T-helper 1 cell treated with Interleukin-12 subunit alpha and Interleukin-12 subunit beta and Interleukin-4 antibody, amounts not matched to agents 30 ng/mL and 1 ng/mL, for 36 hours (primary cell): Measurements from ENCODE around the gene CD58. TPM values are rescaled to one million over a fixed set of nuclear protein-coding genes. Genes with fewer than 3 reads are reported as not detected.
"Not testable (repeated sequence)": the region's sequence is repeated elsewhere in the genome, so short reads cannot be mapped to it uniquely, and the experiment has no call there.

ENCODE experiments used
- intact Hi-C: fragments of 100-400 bp; cut with micrococcal nuclease; formaldehyde crosslinking; loops from one replicate; pipeline ENCODE4 v1.15.1; 2024
- total RNA-seq: library from RNA; stranded (reverse); gene quantifications from 2 replicates; pipeline ENCODE4 v1.2.3, GENCODE V29; 2022

The CD58 gene, protein sequence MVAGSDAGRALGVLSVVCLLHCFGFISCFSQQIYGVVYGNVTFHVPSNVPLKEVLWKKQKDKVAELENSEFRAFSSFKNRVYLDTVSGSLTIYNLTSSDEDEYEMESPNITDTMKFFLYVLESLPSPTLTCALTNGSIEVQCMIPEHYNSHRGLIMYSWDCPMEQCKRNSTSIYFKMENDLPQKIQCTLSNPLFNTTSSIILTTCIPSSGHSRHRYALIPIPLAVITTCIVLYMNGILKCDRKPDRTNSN
- total RNA-seq: 57.4 and 60.8 TPM in 2 replicates

- intact Hi-C loops: loop anchor here (1.0 to 10.0 kb wide), 15 partner anchors 14 to 1094 kb away; partner anchors contain the start of genes ATP1A1, CD101, CD2 and TENT5C
These were observed at the start of gene CD58 for GRCh38 chr1:116570358-116571214. CD58 (minus strand) TSS chr1:116571026; CDS start chr1:116570972, 54 bp downstream.

DNA sequence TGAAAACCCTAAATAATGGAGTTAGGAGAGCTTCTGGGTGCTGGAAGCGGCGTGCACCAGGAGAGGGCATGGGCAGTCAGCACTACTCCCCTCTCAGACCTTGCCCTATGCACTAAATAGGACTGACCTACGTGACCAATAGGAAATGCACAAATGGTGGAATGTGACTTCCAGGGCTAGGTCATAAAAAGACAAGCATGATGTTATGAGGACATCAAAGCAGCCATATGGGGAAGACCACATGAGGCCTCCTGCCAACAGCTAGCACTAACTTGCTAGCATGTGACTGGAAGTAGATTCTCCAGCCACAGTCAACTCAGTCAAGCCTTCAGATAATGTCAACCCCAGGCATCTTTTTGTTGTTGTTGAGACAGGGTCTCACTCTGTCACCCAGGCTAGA, 49.6 kb upstream of the CD58 start:
- intact Hi-C loops: not testable (repeated sequence)

DNA sequence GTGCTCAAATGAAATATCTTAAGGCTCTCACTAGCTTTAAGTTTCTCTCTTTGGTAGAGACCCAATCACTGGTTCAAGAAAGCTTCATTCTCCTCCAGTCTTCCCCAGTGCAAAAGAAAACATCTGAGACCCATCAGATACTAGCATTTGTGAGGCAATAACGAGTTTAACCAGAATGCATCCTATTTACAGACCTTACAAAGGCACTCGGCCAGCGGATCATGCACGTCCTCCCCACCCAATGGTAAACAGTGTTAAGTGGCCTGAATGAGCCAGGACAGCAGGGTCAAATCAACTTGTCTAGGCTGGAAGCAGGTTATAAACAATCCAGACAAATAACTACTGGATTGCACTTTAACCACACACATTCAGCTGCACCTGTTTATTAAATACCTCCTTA, 48.3 kb upstream of the CD58 start:
- intact Hi-C loops: not testable (repeated sequence)

- intact Hi-C loops: not testable (repeated sequence)
These were observed 47.0 kb upstream of the CD58 start for GRCh38 chr1:116617808-116618207.

DNA sequence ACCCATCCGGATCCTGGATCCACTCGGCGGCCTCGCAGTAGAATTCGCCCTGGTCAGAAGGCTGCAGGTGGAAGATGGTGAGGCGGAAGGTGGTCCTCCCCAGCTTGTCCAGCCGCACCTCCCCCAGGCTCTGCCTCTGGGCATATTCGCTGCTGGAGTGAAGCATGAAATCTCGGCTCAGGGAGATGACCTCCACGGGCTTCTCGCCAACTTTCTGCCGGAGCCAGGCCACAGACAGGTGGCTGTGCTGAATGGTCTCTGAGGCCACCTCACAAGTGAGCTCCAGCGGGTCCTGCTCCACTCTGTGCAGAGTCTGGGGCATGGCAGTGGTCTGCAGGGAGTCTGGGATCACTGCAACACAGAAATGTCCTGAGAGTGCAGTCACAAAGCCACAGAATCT, 43.0 kb upstream of the CD58 start:
- intact Hi-C loops: not testable (repeated sequence)

- intact Hi-C loops: not testable (repeated sequence)
These were observed 39.1 kb upstream of the CD58 start for GRCh38 chr1:116609801-116610371.

DNA sequence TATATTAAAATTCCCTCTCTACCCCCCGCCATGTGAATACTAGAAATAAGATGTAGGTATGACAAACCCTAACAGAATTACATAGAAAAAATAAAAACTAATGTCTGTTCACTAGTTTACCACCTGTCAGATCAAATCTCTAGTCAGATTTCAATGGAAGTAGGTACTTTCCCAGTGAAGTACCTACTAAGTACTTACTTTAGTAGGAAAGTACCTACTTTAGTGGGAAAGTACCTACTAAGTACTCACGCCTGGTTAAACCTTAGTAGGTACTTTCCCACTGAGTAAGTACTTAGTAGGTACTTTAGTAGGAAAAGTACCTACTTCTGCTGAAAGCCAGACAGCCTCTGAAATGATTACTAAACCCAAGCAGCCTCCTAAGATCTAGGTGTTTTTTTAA, 38.0 kb upstream of the CD58 start:
- intact Hi-C loops: not testable (repeated sequence)

DNA sequence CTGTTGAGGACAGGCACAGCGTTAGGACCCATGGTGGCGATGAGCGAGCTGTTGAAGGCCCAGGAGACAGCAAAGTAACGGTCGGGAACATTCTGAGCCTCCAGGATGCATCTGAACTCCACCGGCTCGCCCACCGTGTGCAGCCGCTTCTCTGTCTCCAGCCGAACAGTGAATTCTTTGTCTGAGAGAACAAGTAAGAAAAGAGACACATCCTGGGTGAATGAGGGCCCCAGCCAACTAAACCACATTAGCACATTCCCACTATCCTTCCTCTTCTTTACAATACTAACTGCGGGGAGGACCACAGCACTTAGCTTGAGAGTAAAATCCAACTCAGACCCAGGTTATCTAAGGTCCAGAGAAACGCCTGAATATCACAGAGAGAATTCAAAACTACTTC, 37.3 kb upstream of the CD58 start:
- intact Hi-C loops: not testable (repeated sequence)

GRCh38 chr1:116607463-116607862, 36.6 kb upstream of the CD58 start:
- intact Hi-C loops: not testable (repeated sequence)

- intact Hi-C loops: not testable (repeated sequence)
These were observed 35.2 kb upstream of the CD58 start for GRCh38 chr1:116606067-116606466.

GRCh38 chr1:116605315-116605714, 34.5 kb upstream of the CD58 start:
- intact Hi-C loops: no loop called here

GRCh38 chr1:116604408-116604807, 33.6 kb upstream of the CD58 start:
- intact Hi-C loops: not testable (repeated sequence)

- intact Hi-C loops: not testable (repeated sequence)
These were observed 32.8 kb upstream of the CD58 start for GRCh38 chr1:116603646-116604045.

DNA sequence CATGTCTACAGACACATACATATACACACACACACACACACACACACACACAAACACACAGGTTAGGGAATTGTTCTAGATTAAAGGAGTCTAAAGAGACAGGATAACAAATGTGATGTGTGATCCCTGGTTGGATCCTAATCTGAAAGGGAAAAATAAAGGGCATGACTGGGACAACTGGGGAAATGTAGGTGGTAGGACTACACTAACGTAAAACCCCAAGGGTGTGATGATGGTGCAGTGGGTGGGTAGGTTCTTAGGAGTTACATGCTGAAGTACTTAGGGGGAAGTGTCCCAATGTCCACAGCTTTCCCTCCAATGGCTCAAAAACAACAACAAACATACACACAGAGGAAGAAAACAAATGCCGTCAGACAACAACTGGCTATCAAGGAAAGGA, 28.5 kb upstream of the CD58 start:
- intact Hi-C loops: not testable (repeated sequence)

- intact Hi-C loops: not testable (repeated sequence)
These were observed 27.7 kb upstream of the CD58 start for GRCh38 chr1:116598420-116599036.

DNA sequence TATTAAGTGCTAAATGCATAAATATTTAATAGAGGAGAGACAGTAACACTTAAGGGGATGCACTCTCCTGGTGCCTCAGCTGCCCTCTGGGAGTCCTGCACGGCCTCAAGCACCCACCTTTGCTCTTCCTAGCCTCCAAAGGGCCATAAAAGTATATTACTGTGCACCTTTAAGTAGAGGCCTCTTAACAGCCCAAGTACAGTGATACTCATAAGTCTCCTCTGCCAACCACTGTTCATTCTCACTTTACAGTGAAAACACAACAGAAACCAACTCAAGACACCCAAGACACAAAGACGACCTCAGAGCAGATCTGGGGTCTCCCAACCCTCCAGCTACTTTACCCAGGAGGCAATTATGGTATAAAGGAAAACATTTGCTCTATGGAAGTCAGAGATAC, 26.6 kb upstream of the CD58 start:
- intact Hi-C loops: not testable (repeated sequence)

DNA sequence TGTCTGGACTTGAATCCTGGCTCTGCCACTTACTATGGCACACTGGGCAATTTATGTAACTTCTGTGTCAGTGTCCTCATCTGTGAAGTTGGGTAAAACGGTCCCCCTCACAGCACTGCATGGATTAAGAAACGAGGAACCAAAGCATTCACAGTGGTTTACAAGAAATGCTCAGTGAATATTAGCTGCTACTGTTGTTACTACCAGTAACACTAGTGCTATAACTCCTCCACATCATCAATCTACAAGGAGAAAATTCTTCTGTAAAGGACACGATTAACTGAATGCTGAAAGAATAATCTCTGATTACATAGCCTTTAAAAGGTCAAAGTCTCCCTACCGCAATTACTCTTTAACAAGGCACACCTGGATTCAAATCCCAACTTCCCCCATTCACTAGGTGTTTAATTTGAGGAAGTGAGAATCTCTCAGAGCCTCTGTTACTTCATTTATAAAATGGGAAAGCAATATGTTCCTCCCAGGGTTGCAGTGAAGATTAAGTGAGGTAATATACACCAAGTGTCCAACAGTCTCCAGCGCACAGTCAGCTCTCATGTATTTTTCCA, 26.0 kb upstream of the CD58 start:
- intact Hi-C loops: loop anchor here (1.0 kb wide), 2 partner anchors 23 to 458 kb away; no protein-coding TSS in a partner anchor

DNA sequence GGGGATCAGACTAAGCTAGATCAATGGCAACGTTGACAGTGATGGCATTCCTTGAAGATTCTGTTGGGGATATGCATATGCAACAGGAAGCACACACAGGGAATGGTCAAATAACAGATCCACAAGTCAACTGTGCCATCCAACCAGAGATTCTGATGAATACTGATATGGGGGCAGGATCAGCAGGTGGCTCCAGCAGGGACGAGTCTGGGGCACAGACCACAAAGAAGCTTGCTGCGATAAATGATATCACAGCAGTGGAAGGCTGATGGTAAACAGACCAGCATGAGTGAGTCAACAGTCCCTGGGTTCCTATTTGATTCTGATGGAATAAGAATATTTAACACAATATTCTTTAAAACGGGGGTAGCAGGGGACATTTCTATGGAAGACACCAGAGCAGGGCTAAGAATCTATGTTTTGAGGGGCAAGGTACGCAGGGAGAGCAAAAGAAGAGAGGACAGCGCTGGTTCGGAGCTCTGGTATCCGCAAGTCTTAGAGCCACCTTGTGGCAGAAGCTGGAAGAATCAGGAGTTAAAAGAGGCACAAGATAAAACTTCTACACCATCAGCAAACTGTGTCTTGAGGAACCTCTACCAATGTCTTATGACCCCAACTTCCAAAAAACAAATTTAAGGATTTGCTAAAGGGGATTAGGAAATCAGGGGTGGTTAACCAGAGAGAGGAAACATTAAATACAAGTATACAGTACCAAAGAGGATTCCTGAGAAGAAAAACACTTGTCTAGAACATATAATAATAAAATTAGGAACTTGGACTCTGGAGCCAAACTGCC, 25.3 kb upstream of the CD58 start:
- intact Hi-C loops: loop anchor here (1.0 kb wide), 2 partner anchors 22 to 457 kb away; no protein-coding TSS in a partner anchor

GRCh38 chr1:116595065-116595840, 24.4 kb upstream of the CD58 start:
- intact Hi-C loops: not testable (repeated sequence)

GRCh38 chr1:116593977-116594376, 23.2 kb upstream of the CD58 start:
- intact Hi-C loops: not testable (repeated sequence)
